22Rv1 (cell line): ENCODE data around the gene POM121L2.
"Not testable (repeated sequence)": the region's sequence is repeated elsewhere in the genome, so short reads cannot be mapped to it uniquely, and the experiment has no call there.

ENCODE experiments used
- CTCF ChIP-seq: fragments of 450-650 bp; IDR thresholded peaks from 2 replicates; pipeline ENCODE4 v1.5.1; 2017; ENCODE audit warnings: mild to moderate bottlenecking
- ZFX ChIP-seq: fragments of 450-650 bp; IDR thresholded peaks from 2 replicates; pipeline ENCODE4 v1.6.1; 2017; ENCODE audit warnings: antibody characterized with exemption, borderline replicate concordance

GRCh38 chr6:27267003-27267402 lies 45.1 kb downstream of the POM121L2 start:
- TF ChIP-seq CTCF, ZFX: not testable (repeated sequence)
